Spleen (tissue), 11 donors: ENCODE results near the gene SKOR1. TPM values are rescaled to one million over a fixed set of nuclear protein-coding genes. Genes with fewer than 3 reads are reported as not detected.

Source experiments
- DNase-seq: peaks from one replicate; pipeline ENCODE4 v3.0.0-alpha.2; 2020
- H3K27ac ChIP-seq, 8 donors: fragments of 200-600 bp; sonication (generic) in 7 of 8; 1 replicate in 4 of 8; 2 replicates in 4 of 8; pipeline versions ENCODE4 v1.5.0 to v1.8.0; 2016 to 2021; ENCODE audit warnings: inconsistent platforms in 4 of 8, mild to moderate bottlenecking in 4 of 8, moderate library complexity in 1 of 8
- H3K27me3 ChIP-seq, 7 donors: fragments of 200-600 bp; sonication (generic) in 6 of 7; replicated peaks in 1 of 7; 1 replicate in 4 of 7; 2 replicates in 3 of 7; pipeline versions ENCODE4 v1.5.0 to v1.8.0; 2016 to 2021; ENCODE audit warnings: inconsistent platforms in 3 of 7, mild to moderate bottlenecking in 1 of 7
- H3K36me3 ChIP-seq, 6 donors: fragments of 200-600 bp; sonication (generic) in 5 of 6; 1 replicate in 4 of 6; 2 replicates in 2 of 6; pipeline versions ENCODE4 v1.5.0 to v1.8.0; 2016 to 2021; ENCODE audit warnings: inconsistent platforms in 2 of 6
- H3K4me1 ChIP-seq, 6 donors: fragments of 200-600 bp; sonication (generic) in 5 of 6; 1 replicate in 3 of 6; 2 replicates in 3 of 6; pipeline versions ENCODE4 v1.5.0 to v1.8.0; 2016 to 2021; ENCODE audit warnings: inconsistent platforms in 3 of 6
- H3K4me3 ChIP-seq, 8 donors: fragments of 200-600 bp; sonication (generic) in 7 of 8; 1 replicate in 4 of 8; 2 replicates in 4 of 8; pipeline versions ENCODE4 v1.5.0 to v1.8.0; 2016 to 2021; ENCODE audit warnings: inconsistent platforms in 4 of 8, mild to moderate bottlenecking in 4 of 8, moderate library complexity in 2 of 8
- H3K9me3 ChIP-seq, 8 donors: fragments of 200-600 bp; sonication (generic) in 7 of 8; 1 replicate in 4 of 8; 2 replicates in 4 of 8; pipeline versions ENCODE4 v1.5.0 to v1.8.0; 2016 to 2021; ENCODE audit warnings: inconsistent platforms in 4 of 8
- CTCF ChIP-seq, 11 experiments: fragments of 200-600 bp in 7 of 11; fragments of 450-650 bp in 4 of 11; sonication (generic) in 4 of 11; IDR thresholded peaks in 8 of 11; conservative IDR thresholded peaks in 3 of 11; 1 replicate in 7 of 11; 2 replicates in 4 of 11; pipeline versions ENCODE4 v1.4.0 to v1.8.0; 2016 to 2021; ENCODE audit warnings: antibody characterized with exemption in 11 of 11, inconsistent platforms in 4 of 11, mild to moderate bottlenecking in 1 of 11
- POLR2A ChIP-seq, 3 donors: fragments of 450-650 bp; IDR thresholded peaks; one replicate each; pipeline ENCODE4 v1.5.1; 2017; ENCODE audit warnings: antibody characterized with exemption in 3 of 3, mild to moderate bottlenecking in 1 of 3
- POLR2AphosphoS5 ChIP-seq, 3 donors: sonication (generic); formaldehyde crosslinking; IDR thresholded peaks; one replicate each; pipeline ENCODE4 v1.5.1; 2017; ENCODE audit warnings: antibody characterized with exemption in 3 of 3
- WGBS, 5 donors: extraction: QIAGEN DNeasy Blood & Tissue Kit in 3 of 5; methylation state at CpG; one replicate each; pipeline versions ENCODE4 v1.1.5 to v1.1.7; 2013 to 2018; 5-methylcytosine and 5-hydroxymethylcytosine counted together
- intact Hi-C: fragments of 100-400 bp; cut with DNase I; formaldehyde crosslinking; loops from one replicate; pipeline ENCODE4 v1.15.0; 2023; ENCODE audit warnings: low total_unique reads
- polyA plus RNA-seq, 3 donors: library from polyadenylated mRNA; stranded (reverse); fragments of 200-250 nt; gene quantifications; one replicate each; pipeline ENCODE4 v1.2.1, GENCODE V29; 2013
- total RNA-seq, 7 donors: library from RNA; depleted of rRNA in 3 of 7; stranded (reverse); fragments of >200 nt in 3 of 7; fragmentation: NEBNext Ultra II Directional in 4 of 7; extraction: Animal tissue kit (Norgen Biotek cat#: 25700) in 4 of 7; gene quantifications; one replicate each; pipeline versions ENCODE4 v1.1.0 to v1.2.1, GENCODE V29; 2016 to 2021
- donor health status: healthy with polysubstance abuse.
- donor health status: DM: no; HTN: no; CAD: no; lungs with moderate emphysema.
- donor health status: DM: no; HTN: no; CAD: no.
- donor health status: Bipolar disorder and iron deficiency.
- donor health status: healthy.
- donor health status: DM: no; HTN: no; CAD: no.
- donor health status: DM: yes; HTN: yes; CAD: no.

Gene SKOR1
- total and polyA plus RNA-seq, 10 donors = 0.06 to 1.1 (median 0.37) TPM

DNA sequence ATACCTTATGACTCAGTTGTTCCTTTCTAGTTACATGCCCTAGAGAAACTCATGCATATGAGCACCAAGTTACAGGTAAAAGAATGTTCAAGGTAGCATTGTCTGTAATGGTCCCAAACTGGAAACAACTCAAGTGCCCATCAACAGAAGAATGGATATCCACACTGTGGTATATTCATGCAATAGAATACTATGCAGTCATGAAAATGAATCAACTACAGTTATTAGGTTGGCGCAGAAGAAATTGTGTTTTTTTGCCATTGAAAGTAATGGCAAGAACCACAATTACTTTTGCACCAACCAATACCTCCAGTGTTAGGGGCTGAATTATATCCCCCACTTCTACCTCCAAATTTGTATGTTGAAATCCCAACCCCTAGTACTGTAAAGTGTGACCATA is 24.2 kb downstream of the SKOR1 start:
- DNase-seq = no peak
- 93 to 100% (median 98%) methylated on average over 1 of the region's 1 CpG for WGBS, 5 donors
- Histone ChIP-seq H3K9me3 (peaks cover 0 to 11% (median 0%) of the 10 kb centered on the region in 8 donors), H3K27ac (no peak overlapping the region), H3K36me3 (no peaks in the 10 kb centered on the region), H3K4me3 (no peak overlapping the region), H3K27me3 (no peaks in the 10 kb centered on the region), H3K4me1 (peaks cover 0 to 14% (median 3%) of the 10 kb centered on the region in 6 donors)
- TF ChIP-seq CTCF (IDR thresholded peaks at IDR 0.05 in 8 of 11, conservative IDR thresholded peaks at IDR 0.05 in 3 of 11) (no peak), POLR2AphosphoS5 (IDR thresholded peaks at IDR 0.05) (no peak), POLR2A (IDR thresholded peaks at IDR 0.05) (no peak)
- intact Hi-C loops = no loop called here

GRCh38 chr15:67850336-67850735 is 25.0 kb downstream of the SKOR1 start:
- H3K36me3 ChIP-seq = no peaks in the 10 kb centered on the region
- DNase-seq = no peak
- peaks cover 0 to 11% (median 0%) of the 10 kb centered on the region in 8 donors for H3K9me3 ChIP-seq
- no peak for TF ChIP-seq POLR2AphosphoS5 (IDR thresholded peaks at IDR 0.05)
- TF ChIP-seq POLR2A (IDR thresholded peaks at IDR 0.05) = no peak
- no peak for TF ChIP-seq CTCF (IDR thresholded peaks at IDR 0.05 in 8 of 11, conservative IDR thresholded peaks at IDR 0.05 in 3 of 11)
- H3K27ac ChIP-seq = peak overlapping the region in 2 of 8 donors; percentile 56 to 71
- intact Hi-C loops = no loop called here
- peaks cover 0 to 14% (median 3%) of the 10 kb centered on the region in 6 donors for H3K4me1 ChIP-seq
- no peaks in the 10 kb centered on the region for H3K27me3 ChIP-seq
- H3K4me3 ChIP-seq = no peak overlapping the region
- 34 to 50% (median 36%) methylated on average over 7 of the region's 7 CpGs for WGBS, 5 donors

- H3K9me3 ChIP-seq = peaks cover 0 to 11% (median 0%) of the 10 kb centered on the region in 8 donors
- H3K27ac ChIP-seq = peak overlapping the region in 5 of 8 donors; percentile 2 to 71 (median 59)
- intact Hi-C loops = no loop called here
- TF ChIP-seq POLR2A (IDR thresholded peaks at IDR 0.05) (no peak), CTCF (IDR thresholded peaks at IDR 0.05 in 8 of 11, conservative IDR thresholded peaks at IDR 0.05 in 3 of 11) (no peak), POLR2AphosphoS5 (IDR thresholded peaks at IDR 0.05) (peak in 1 of 3 donors; percentile 27)
- H3K36me3 ChIP-seq = no peaks in the 10 kb centered on the region
- DNase-seq = no peak
- WGBS, 5 donors = 41 to 71% (median 44%) methylated on average over 4 of the region's 4 CpGs
- H3K4me1 ChIP-seq = peaks cover 0 to 14% (median 3%) of the 10 kb centered on the region in 6 donors
- H3K4me3 ChIP-seq = no peak overlapping the region
- no peaks in the 10 kb centered on the region for H3K27me3 ChIP-seq
Observed at GRCh38 chr15:67850994-67851571, 25.8 kb downstream of the SKOR1 start.

- TF ChIP-seq CTCF (IDR thresholded peaks at IDR 0.05 in 8 of 11, conservative IDR thresholded peaks at IDR 0.05 in 3 of 11) (no peak), POLR2A (IDR thresholded peaks at IDR 0.05) (no peak), POLR2AphosphoS5 (IDR thresholded peaks at IDR 0.05) (no peak)
- H3K36me3 ChIP-seq = no peaks in the 10 kb centered on the region
- H3K27me3 ChIP-seq = no peaks in the 10 kb centered on the region
- peaks cover 0 to 11% (median 0%) of the 10 kb centered on the region in 8 donors for H3K9me3 ChIP-seq
- intact Hi-C loops = no loop called here
- no peak overlapping the region for H3K4me3 ChIP-seq
- H3K4me1 ChIP-seq = peaks cover 0 to 14% (median 3%) of the 10 kb centered on the region in 6 donors
- 67 to 76% (median 74%) methylated on average over 3 of the region's 3 CpGs for WGBS, 5 donors
- no peak overlapping the region for H3K27ac ChIP-seq
- no peak for DNase-seq
Observed at GRCh38 chr15:67852418-67852817, 27.1 kb downstream of the SKOR1 start.
